NCI-H146 (cell line): Measurements from ENCODE around the gene GRID2.
"Not testable (repeated sequence)": the region's sequence is repeated elsewhere in the genome, so short reads cannot be mapped to it uniquely, and the experiment has no call there.

Experiments used
- DNase-seq: peaks from one replicate; lab custom pipeline; 2025; lab: John Stamatoyannopoulos, UW

GRID2 gene

DNA sequence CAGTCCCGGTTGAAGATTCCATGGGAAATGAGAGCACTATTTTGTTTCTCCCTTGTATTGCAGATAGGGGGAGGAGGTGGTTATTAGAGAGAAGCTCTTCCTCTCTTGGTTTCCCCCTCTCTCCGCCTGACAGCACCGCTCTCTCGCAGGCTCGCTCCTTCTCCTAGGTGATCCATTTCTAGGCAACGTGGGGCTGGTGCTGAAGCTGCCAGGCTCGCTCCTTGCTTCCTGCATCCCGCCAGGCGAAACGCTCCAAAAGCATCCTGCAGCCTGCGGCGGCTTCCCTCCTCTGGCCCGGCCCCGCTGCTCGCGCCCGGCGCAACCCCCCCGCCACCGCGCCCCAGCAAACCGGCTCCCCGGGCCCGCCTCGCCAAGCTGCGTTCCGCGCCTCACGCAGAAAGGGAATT, at the start of gene GRID2:
TSS of gene GRID2 (plus strand) at position 346 of the 407 bp plus-strand sequence.
- peak; percentile 1 for DNase-seq

DNA sequence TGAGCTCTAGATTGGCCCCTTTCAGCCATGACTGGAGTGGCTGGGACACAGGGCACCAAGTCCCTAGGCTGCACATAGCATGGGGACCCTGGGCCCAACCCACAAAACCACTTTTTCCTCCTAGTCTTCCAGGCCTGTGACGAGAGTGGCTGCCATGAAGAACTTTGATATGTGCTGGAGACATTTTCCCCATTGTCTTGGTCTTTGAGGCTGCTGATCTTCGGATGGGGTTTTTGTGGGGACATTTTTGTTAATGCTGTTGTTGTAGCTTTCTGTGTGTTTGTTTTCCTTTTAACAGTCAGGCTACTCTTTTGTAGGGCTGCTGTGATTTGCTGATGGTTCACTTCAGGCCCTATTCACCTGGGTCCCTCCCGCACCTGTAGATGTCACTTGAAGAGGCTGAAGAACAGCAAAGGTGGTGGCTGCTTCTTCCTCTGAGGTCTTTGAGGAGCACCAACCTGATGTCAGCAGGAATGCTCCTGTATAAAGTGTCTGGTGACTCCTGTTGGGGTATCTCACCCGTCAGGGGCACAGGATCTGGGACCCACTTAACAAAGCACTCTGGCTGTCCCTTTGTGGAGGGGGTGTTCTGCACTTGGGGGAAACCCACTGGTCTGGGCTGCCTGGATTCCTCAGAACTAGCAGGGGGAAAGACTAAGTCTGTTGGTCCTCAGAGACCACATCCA, 49.6 kb upstream of the GRID2 start:
- no peak for DNase-seq

DNA sequence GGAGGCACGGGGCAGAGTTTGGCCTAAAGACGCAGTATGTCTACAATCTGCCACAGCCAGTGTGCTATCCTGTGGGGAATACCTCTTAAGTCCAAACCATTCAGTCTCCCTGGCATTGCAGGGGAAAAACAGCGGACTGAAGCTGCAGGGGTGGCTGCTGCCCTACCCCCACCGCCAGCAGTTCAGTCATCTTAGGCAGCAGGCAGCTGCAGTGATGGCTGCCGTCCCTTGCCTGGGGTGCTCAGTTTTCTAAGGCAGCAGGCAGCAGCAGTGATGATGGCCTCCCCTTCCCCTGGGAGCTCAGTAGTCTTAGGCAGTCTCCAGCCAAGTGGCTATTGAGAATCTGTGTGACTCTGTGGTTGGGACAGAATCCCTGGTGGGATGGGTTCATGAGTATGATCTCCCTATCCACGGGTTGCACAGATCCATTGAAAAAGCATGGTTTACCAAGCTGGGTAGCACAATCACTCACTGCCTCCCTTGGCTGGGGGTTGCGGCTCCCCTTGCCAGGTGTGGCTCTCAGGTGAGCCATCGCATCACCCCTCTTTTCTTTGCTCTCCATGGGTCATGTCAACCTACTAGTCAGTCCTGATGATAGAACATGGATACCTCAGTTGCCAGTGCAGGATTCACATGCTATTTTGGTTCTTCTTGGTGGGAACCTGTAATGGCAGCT, 48.9 kb upstream of the GRID2 start:
- no peak for DNase-seq

DNA sequence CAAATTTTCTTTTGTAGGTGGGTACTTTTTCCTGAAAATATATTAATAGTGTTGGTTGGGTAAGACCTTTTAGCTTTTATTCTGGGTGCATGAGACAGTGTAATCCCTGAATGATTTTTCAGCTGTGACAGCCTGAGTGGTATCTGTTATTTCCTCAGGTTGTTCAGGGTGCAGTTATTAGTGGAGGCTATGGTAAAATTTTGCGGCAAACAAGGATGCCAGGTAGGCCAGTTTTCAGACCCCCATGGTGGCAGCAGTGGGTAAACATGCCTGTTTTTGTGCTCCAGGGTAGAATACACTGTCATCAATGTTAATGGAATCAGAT, 47.9 kb upstream of the GRID2 start:
- DNase-seq = no peak

DNA sequence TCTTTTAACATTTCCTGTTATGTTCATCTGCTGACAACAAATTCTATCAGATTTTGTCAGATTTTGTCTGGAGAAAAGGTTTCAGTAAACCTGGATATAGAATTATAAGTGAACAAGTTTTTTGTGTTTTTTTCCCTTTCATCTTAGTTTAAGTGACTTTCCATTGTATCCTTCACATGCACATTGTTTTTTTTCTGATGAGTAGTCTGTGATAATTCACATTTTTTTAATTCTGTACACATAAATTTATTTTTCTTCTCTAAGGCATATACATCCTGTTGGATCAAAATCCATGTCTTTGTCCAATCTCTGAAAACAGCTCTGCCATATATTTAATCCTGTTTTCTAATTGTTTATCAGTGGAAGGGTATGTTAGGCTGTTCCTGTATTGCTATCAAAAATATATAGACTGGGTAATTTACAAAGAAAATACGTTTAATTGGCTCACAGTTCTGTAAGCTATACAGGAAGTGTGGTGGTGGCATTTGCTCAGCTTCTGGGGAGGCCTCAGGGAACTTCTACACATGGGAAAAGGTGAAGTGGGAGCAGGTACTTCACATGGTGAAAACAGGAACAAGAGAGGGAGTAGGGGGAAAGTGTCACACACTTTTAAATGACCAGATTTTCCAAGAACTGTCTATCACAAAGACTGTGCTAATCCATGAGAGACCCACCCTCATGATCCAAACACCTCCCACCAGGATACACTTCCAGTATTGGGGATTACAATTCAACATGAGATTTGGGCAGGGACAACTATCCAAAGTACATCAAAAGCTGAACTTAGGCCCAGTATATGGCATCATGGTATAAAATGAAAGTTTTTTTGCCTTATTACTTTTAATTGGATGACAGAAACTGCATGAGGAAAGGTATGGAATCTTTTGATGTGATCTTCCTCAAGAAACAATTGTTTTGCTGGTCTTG, 45.6 kb upstream of the GRID2 start:
- no peak for DNase-seq

DNA sequence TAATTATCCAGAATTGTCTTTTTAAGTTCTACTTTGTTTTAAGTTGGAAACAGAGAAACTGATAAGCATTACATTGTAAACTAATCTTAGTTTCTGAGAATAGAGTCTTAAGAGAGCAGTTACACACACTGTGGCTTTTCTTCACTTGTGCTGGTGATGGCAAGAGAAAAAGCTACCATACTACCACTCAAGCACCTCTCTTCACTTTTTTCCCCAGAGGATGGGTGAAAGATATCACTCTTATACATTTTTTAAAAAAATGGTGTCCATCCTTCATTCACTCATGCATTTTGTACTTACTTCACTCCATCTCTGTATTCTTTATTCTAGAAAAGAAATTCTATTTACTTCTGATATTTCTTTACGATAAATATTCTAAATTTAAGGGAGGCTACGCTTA, 42.5 kb upstream of the GRID2 start:
- no peak for DNase-seq

DNA sequence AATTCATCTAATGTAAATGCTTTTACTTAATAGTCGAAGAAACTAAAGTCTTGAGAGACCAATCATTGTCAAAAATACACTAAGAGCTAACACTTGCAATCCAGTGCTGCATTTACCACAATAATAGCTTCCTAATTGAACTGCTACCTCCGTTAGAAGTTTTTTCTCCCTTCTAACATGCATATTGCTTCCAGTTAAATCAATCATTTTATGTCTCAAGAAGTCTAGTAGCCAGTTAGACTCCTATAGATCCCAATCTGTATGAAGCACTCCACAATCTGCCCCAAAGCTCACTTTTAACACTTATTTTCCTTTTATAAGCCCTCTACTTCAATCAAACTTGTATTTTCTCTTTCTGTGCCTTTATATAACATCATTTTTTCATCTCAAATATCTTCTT, 41.4 kb upstream of the GRID2 start:
- DNase-seq = no peak

DNA sequence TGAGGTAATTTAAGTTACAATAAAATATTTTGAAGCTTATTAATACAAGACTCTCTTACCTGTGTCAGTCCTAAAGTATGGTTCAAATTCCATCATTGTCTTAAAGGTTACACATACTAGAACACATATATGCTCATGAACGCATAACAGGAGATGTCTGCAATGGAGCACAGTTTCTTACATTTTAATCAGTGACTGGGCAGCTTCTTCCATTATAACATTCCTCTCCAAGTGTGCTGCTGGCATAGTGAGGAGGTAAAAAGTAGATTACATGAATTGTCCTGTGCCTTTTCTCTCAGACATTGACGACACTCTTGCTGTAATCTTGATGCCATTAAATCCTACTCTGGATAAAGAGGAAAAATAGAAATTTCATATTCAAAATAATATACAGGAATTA, 40.8 kb upstream of the GRID2 start:
- DNase-seq = no peak

DNA sequence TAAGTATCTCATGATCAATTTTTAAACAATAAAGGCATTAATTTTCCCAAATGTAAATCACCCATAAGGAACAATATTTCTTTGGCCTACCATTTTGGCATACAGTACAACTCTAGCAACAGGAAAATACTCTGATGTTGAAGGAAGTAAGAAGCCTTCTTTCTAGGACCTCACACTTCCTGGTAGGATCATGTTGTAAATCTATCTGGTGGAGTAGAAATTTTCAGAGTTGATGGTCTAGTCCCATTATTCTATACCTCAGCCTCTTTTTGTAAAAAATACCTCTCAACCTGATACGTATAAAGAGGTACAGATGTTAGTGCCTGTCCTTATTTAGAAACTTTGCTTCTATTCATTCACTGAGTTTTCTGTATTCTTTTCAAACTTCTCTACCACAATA, 40.2 kb upstream of the GRID2 start:
- no peak for DNase-seq

DNA sequence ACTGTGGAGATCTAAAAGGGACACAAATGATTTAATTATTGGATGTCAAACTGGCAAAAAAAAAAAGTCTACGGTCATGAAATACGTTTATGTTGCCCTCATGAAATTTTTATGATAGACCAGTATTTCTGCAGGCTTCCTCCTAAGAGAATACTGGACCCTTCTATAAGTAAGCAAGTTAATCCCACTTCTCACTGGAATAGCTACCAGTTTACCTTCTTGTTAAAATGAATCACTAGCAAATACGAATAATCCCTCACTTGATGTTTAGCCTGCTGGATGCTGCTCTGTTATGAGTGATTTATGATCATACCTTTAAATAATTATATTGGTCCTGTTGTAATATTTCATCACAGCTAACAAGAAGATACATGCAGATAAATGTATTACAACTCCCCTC, 39.6 kb upstream of the GRID2 start:
- no peak for DNase-seq

DNA sequence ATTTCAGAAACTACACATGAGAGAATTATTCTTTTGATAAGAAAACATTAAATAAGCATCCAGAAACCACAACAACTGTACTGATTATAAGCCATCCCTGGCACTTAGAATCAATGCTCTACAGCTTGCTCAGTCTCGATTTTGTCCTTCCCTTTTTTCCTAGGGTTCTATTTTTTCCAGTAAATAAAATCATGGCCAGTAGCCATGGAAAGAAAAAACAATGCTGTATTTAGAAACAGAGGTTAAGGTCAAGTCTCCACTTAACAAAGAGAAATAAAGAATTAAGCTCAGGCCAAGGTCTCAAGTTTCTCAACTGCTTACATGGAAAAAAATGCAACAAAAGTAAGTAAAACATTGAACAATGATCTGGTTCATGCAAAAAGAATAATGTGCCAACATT, 38.7 kb upstream of the GRID2 start:
- no peak for DNase-seq

DNA sequence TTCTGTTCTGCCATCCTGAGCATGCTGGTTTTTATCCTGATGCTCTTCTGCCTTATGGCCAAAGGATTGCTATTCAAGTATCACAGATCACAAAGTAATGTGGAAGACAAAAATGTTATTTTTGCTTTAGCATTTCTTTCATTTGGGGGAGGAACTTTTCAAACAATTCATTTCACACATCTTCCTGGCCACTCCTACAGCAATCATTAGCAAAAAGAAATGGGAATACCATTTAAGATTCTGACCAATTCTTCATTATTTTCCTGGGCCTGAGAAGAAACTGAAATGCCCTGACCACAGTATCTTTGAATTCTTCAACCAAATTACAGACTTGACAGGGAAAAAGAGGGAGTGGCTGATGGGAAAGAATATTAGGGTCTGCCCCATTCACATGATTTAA, 38.0 kb upstream of the GRID2 start:
- DNase-seq = no peak

DNA sequence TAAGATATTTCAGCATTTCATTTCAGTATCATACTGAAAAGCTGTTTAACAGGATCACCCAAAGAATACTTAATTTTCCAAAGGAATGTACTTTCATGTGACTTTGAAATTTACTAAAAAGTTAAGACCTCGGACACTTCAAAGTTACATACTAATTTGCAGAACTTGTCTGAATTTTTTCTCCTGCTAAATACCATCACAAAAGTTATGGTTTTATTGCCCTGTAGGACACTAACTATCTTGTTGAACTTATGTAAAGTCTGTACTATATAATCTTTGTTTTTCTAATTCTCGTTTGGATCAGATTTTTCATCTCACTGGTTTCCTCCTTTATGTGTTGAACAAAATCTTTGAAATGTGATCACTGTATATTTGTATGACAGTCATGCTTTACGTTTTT, 37.2 kb upstream of the GRID2 start:
- DNase-seq = no peak

DNA sequence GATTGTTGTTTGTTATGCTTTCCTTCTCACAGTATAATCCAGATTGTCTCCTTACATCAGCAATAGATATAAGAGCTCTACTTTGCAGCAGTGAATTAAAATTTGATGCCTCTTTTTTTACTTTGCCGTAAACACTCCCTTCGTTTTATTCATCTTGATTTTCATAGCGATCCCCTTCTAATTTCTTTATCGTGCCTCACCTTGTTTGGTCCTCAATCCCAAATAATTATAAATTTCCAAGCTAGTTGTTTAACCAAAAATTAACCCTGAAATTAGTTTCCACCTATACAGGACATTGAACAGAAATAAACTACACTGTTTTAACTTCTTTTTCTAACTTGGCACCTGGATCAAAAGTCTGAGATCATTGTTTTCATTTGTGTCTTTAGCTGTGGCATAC, 35.1 kb upstream of the GRID2 start:
- DNase-seq = no peak

DNA sequence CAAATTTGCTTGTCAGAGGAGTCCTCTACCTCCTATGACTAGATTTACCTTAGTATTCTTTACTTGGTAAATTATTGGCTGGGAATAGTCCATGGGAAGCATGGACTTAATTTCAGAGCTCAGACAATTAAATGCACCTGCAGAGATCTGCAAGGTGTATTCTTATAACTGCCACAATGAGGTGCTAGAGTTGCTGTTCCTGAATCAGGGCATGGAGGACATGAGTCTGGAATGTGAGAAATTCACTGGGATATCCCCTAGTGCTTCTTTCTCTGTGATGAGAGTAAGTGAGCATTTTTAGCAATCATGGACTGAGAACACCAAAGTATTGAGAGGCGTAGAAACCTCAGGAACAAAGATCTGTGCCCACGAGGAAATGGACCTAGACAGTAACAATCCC, 32.9 kb upstream of the GRID2 start:
- DNase-seq = no peak

DNA sequence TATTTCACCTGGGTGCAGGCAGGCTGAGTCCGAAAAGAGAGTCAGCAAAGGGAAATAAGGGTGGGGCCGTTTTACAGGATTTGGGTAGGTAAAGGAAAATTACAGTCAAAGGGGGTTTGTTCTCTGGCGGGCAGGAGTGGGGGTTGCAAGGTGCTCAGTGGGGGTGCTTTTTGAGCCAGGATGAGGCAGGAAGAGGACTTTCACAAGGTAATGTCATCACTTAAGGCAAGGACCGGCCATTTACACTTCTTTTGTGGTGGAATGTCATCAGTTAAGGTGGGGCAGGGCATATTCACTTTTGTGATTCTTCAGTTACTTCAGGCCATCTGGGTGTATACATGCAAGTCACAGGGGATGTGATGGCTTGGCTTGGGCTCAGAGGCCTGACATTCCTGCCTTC, 32.2 kb upstream of the GRID2 start:
- DNase-seq = not testable (repeated sequence)

DNA sequence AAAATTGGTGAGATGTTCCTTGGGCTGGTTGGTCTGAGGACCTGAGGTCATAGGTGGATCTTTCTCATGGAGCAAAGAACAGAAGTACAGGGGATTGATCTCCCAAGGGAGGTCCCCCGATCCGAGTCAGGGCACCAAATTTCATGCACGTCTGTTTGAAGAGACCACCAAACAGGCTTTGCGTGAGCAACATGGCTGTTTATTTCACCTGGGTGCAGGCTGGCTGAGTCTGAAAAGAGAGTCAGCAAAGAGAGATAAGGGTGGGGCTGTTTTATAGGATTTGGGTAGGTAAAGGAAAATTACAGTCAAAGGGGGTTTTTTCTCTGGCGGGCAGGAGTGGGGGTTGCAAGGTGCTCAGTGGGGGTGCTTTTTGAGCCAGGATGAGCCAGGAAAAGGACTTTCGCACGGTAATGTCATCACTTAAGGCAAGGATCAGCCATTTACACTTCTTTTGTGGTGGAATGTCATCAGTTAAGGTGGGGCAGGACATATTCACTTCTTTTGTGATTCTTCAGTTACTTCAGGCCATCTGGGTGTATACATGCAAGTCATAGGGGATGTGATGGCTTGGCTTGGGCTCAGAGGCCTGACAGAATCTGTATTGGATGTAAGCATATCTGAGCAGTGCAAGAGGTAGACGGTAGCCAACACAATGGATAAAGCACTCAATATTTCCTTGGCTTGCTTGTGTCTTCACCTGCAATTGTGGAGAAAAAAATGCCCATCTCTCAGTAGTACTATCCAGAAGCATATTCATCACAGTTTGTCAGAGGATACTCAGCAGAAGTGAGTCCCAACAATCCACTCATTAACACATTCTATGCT, 26.5 kb upstream of the GRID2 start:
- not testable (repeated sequence) for DNase-seq

DNA sequence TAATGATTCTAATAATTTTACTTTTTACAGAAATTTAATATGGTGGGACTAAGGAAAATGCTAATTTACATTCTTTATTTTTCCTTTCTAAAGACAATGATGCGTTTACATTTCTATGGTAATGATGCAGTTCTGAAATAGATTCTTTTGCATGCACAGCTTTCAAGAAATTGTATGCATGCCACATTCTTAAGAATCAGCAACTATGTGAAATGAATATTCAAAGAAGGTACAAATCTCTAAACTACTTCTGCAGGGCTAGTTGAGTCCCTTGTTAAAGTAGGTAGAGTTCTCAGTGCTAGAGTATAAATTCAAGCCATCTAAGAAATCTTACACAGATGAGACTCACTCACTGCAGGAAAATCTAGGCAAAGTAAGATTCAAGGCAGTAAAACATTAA, 24.5 kb upstream of the GRID2 start:
- no peak for DNase-seq

DNA sequence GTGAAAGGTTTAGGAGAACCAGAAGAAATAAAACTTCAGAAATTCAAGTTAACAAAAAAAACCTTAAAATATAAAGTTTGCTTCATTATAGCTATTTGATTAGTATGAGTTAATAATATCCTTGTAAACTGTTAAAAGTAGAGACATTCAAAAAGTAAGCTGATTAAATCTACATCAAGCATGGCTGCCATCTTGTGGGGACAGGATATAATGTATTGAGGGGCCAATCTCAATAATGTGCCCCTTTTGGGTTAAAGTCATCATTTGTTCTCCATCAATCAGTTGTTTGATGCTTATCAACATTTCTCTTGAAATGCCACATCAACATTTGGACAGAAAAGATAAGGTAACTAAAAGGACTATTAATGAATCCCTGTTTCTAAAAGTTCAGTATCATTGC, 4.6 kb upstream of the GRID2 start:
- no peak for DNase-seq

DNA sequence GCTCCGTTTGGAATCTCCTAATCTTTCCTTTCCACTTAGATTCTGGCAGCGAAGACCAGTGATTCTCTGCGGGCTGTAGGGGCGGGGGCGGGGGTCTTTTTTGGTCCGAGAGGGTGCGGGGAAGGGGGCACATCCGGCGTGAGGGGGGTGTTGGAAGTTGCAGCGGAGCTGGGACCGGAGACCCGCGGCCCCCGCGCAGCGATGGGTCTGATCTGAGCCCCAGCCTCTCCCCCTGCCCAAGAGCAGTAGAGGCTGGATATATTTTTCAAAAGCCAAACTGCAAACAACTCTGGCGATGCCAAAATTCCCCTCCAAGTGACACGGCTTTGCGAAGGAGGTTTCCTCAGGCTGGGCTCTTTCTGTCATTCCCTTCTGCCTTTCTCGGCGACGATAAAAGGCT, 355 bp downstream of the GRID2 start:
- no peak for DNase-seq

DNA sequence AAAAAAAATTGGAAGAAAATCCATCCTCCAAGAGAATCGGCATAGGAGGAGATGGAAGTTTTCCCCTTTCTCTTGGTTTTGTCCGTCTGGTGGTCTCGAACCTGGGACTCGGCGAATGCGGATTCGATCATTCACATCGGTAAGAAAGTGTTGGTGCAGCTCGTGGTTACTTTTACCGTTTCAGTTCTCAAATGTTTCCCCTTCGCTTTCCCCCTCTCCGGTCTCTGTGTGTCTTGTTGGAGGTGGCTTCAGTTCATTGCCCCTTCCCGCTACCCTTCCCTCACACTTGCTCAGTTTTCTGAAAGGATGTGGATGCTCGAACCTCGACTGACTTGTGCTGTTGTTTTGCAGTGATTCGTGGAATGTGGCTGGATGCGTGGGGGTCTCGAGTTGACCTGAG, 840 bp downstream of the GRID2 start:
- no peak for DNase-seq

DNA sequence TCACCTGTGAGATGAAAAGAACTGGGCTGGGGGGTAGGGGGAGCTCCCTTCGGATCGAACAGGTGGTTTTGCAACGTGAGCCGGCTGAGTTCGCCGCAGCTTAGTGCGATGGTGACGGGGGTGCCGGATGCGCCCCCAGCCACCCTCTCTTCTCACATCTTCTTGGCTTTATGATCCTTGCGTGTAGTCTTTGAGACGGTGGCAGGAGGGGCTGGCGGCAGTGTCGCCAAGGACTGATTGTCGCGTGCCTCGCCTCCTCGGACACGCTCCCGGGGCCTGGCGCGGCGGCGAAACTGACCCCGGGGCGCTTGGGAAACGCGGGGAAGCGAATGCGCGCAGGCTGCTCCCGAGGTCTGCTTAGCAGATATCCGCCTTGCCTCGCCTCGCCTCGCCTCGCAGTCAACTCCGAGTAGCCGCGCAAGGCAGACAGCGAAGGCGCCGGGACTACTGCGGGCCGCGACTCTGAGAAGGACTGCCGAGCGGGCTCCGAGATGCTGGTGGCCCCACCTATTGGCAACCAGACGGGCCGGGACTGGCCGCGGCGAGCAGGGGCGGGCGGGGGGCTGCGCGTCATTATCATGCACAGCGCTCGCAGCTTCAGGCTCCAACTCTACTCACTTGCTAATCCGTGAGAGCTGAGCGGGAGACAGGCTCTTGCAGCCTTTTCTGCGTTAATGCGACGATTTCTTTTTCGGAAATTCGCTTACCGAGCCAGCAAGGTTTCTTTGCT, 1.5 kb downstream of the GRID2 start:
- peak; percentile 51 for DNase-seq
